ENCODE measurements around the gene CCPG1.

Gene CCPG1

GRCh38 chr15:55383687-55384086, 24.5 kb downstream of the CCPG1 start:
- DNase-seq, result no peak

- DNase-seq, result no peak
Observed at GRCh38 chr15:55381595-55381994, 26.6 kb downstream of the CCPG1 start.

- DNase-seq, result no peak
Observed at GRCh38 chr15:55379095-55379494, 29.1 kb downstream of the CCPG1 start.

GRCh38 chr15:55372701-55373440, 35.3 kb downstream of the CCPG1 start:
- no peak for DNase-seq

GRCh38 chr15:55366981-55367380, 41.2 kb downstream of the CCPG1 start:
- DNase-seq, result no peak

GRCh38 chr15:55362641-55363040, 45.5 kb downstream of the CCPG1 start:
- DNase-seq, result no peak

GRCh38 chr15:55361048-55361447, 47.1 kb downstream of the CCPG1 start:
- DNase-seq, result no peak

- no peak for DNase-seq
Observed at GRCh38 chr15:55360256-55360655, 47.9 kb downstream of the CCPG1 start.

GRCh38 chr15:55358471-55358870, 49.7 kb downstream of the CCPG1 start:
- DNase-seq, result no peak

GRCh38 chr15:55357774-55358173, 50.4 kb downstream of the CCPG1 start:
- no peak for DNase-seq

- no peak for DNase-seq
Observed at GRCh38 chr15:55356985-55357585, 51.1 kb downstream of the CCPG1 start.

- DNase-seq, result no peak
Observed at GRCh38 chr15:55353025-55353424, 55.1 kb downstream of the CCPG1 start.

- no peak for DNase-seq
Observed at GRCh38 chr15:55349282-55349681, 58.9 kb downstream of the CCPG1 start.

- no peak for DNase-seq
Observed at GRCh38 chr15:55348281-55348778, 59.8 kb downstream of the CCPG1 start.

GRCh38 chr15:55344206-55344605, 64.0 kb downstream of the CCPG1 start:
- DNase-seq, result no peak

- no peak for DNase-seq
Observed at GRCh38 chr15:55343168-55343567, 65.0 kb downstream of the CCPG1 start.

GRCh38 chr15:55337160-55337559, 71.0 kb downstream of the CCPG1 start:
- no peak for DNase-seq

- no peak for DNase-seq
Observed at GRCh38 chr15:55334997-55335396, 73.2 kb downstream of the CCPG1 start.

GRCh38 chr15:55334371-55334770, 73.8 kb downstream of the CCPG1 start:
- no peak for DNase-seq

- no peak for DNase-seq
Observed at GRCh38 chr15:55327387-55327786, 80.8 kb downstream of the CCPG1 start.

- DNase-seq, result no peak
Observed at GRCh38 chr15:55322467-55322866, 85.7 kb downstream of the CCPG1 start.

- DNase-seq, result no peak
Observed at GRCh38 chr15:55320963-55321362, 87.2 kb downstream of the CCPG1 start.

- DNase-seq, result no peak
Observed at GRCh38 chr15:55320238-55320550, 88.0 kb downstream of the CCPG1 start.

- no peak for DNase-seq
Observed at GRCh38 chr15:55319537-55320237, 88.5 kb downstream of the CCPG1 start.
